ENCODE measurements around the gene CEP170B. TPM values are rescaled to one million over a fixed set of nuclear protein-coding genes. Genes with fewer than 3 reads are reported as not detected.

CEP170B gene
- total and polyA plus RNA-seq, 4 donors: 1.5 to 10.9 (median 6.7) TPM

DNA sequence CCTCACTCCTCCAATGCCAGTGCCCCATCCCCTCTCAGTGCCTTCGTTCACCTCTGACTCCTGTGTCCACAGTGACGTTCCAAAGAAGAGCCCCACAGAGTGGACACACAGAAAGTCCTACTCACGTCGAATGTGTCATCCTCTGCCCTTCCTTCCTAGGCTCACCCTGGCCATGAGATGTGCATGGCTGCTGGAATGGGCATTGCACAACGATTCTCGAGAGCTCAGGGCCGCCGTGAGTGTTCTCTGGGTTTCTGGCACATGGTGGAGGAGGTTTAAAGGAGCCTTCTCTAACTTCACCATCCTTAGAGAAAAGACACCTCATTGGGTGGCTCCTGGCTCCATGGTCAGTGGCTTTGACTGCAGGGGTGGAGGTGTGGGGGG is 12.8 kb upstream of the CEP170B start:
- 52% methylated on average over 8 of the region's 8 CpGs for WGBS
- Histone ChIP-seq H3K9ac (ENCODE audit: low read depth in 1 of 2, low read length in 2 of 2) (no peak overlapping the region), H3K27me3 (ENCODE audit: control insufficient read depth in 4 of 4, insufficient read depth in 4 of 4, low read length in 3 of 4) (no peaks in the 10 kb centered on the region), H3K4me1 (ENCODE audit: control insufficient read depth in 4 of 4, insufficient read depth in 4 of 4, low read length in 3 of 4) (no peaks in the 10 kb centered on the region), H3K27ac (ENCODE audit: low read depth in 1 of 2, low read length in 2 of 2) (no peak overlapping the region), H3K4me3 (ENCODE audit: low read depth in 1 of 3, low read length in 3 of 3) (no peak overlapping the region), H3K9me3 (ENCODE audit: control insufficient read depth in 4 of 4, low read length in 3 of 4) (no peaks in the 10 kb centered on the region), H3K36me3 (ENCODE audit: control insufficient read depth in 4 of 4, insufficient read depth in 3 of 4, low read depth in 1 of 4, low read length in 3 of 4) (no peaks in the 10 kb centered on the region)
- TF ChIP-seq NR2F2 (IDR thresholded peaks at IDR 0.05) (no peak), JUND (IDR thresholded peaks at IDR 0.05) (no peak), HNF4A (conservative IDR thresholded peaks at IDR 0.05) (no peak)
- DNase-seq (ENCODE audit: low spot score): no peak

DNA sequence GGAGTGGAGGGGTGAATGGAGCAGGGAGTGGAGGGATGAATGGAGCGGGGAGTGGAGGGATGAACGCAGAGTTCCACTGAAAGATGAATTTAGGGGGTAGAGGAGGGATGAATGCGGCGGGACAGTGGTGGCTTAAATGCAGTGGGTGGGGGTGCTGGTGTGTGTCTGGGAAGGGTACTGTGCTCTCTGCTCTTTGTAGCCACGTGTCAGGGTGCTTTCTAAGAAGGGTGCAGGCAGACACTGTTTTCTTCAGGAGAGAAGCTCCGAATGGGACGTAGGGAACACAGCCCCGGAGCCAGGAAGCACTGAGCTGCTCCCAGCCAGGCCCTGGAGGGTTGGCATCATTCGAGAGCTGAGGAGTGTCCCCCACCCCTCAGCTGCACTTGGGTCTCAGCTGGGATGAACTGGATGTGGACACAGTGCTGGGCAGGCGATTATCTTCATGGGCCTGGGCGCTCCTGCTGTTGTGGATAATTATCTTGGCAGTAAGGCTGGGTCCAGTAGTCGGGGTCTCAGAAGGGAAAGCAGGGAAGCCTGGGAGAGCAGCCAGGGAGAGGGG is 9.5 kb upstream of the CEP170B start:
- Histone ChIP-seq H3K4me1 (ENCODE audit: control insufficient read depth in 4 of 4, insufficient read depth in 4 of 4, low read length in 3 of 4) (no peaks in the 10 kb centered on the region), H3K9me3 (ENCODE audit: control insufficient read depth in 4 of 4, low read length in 3 of 4) (no peaks in the 10 kb centered on the region), H3K4me3 (ENCODE audit: low read depth in 1 of 3, low read length in 3 of 3) (no peak overlapping the region), H3K27ac (ENCODE audit: low read depth in 1 of 2, low read length in 2 of 2) (no peak overlapping the region), H3K9ac (ENCODE audit: low read depth in 1 of 2, low read length in 2 of 2) (no peak overlapping the region), H3K27me3 (ENCODE audit: control insufficient read depth in 4 of 4, insufficient read depth in 4 of 4, low read length in 3 of 4) (no peaks in the 10 kb centered on the region), H3K36me3 (ENCODE audit: control insufficient read depth in 4 of 4, insufficient read depth in 3 of 4, low read depth in 1 of 4, low read length in 3 of 4) (no peaks in the 10 kb centered on the region)
- WGBS: 63% methylated on average over 12 of the region's 12 CpGs
- TF ChIP-seq NR2F2 (IDR thresholded peaks at IDR 0.05): no peak
- no peak for TF ChIP-seq YY1 (IDR thresholded peaks at IDR 0.05)
- no peak for TF ChIP-seq JUND (IDR thresholded peaks at IDR 0.05)
- TF ChIP-seq RXRA (IDR thresholded peaks at IDR 0.05): no peak
- no peak for DNase-seq (ENCODE audit: low spot score)

DNA sequence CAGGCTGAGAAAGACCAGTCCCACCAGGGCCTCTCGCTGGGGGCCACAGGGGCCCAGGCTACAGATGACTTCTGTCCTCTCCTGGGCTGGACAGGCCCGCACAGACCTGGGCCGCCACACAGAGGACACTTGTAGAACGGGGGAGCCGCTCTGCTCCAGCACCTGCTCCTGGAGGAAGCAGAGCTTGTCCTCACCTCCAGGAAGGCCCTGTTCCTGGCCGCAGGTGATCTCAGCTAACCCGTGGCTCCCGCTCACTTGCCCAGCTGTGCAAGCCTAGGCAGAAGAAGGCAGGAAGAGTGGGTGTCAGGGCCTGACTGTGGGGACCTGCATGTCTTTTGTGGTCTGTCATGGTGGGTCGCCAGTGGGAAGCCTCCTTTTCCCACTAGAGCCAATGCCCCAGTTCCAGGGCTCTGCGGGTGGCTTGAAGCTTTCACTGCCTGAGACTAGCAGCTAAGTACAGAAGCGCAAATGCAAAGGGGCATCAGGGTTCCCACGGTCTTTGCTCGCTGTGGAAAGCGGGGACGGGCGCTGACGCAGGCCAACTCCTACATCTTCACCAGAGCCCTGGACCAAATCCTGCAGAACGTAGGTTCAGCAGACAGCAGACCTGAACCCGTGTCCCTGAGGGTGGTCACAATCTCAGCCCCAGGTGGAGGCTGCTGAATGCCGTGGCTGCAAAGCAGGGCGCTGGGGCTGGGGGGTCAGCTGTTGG is 8.8 kb upstream of the CEP170B start:
- H3K4me3 ChIP-seq (ENCODE audit: low read depth in 1 of 3, low read length in 3 of 3): no peak overlapping the region

More for the DNA sequence above, 8.8 kb upstream of the CEP170B start:
- Histone ChIP-seq H3K27ac (ENCODE audit: low read depth in 1 of 2, low read length in 2 of 2) (no peak overlapping the region), H3K36me3 (ENCODE audit: control insufficient read depth in 4 of 4, insufficient read depth in 3 of 4, low read depth in 1 of 4, low read length in 3 of 4) (no peaks in the 10 kb centered on the region), H3K9ac (ENCODE audit: low read depth in 1 of 2, low read length in 2 of 2) (no peak overlapping the region), H3K9me3 (ENCODE audit: control insufficient read depth in 4 of 4, low read length in 3 of 4) (no peaks in the 10 kb centered on the region), H3K27me3 (ENCODE audit: control insufficient read depth in 4 of 4, insufficient read depth in 4 of 4, low read length in 3 of 4) (no peaks in the 10 kb centered on the region), H3K4me1 (ENCODE audit: control insufficient read depth in 4 of 4, insufficient read depth in 4 of 4, low read length in 3 of 4) (no peaks in the 10 kb centered on the region)
- no peak for DNase-seq (ENCODE audit: low spot score)
- TF ChIP-seq HNF4G (IDR thresholded peaks at IDR 0.05): no peak
- TF ChIP-seq, protein P1, sequence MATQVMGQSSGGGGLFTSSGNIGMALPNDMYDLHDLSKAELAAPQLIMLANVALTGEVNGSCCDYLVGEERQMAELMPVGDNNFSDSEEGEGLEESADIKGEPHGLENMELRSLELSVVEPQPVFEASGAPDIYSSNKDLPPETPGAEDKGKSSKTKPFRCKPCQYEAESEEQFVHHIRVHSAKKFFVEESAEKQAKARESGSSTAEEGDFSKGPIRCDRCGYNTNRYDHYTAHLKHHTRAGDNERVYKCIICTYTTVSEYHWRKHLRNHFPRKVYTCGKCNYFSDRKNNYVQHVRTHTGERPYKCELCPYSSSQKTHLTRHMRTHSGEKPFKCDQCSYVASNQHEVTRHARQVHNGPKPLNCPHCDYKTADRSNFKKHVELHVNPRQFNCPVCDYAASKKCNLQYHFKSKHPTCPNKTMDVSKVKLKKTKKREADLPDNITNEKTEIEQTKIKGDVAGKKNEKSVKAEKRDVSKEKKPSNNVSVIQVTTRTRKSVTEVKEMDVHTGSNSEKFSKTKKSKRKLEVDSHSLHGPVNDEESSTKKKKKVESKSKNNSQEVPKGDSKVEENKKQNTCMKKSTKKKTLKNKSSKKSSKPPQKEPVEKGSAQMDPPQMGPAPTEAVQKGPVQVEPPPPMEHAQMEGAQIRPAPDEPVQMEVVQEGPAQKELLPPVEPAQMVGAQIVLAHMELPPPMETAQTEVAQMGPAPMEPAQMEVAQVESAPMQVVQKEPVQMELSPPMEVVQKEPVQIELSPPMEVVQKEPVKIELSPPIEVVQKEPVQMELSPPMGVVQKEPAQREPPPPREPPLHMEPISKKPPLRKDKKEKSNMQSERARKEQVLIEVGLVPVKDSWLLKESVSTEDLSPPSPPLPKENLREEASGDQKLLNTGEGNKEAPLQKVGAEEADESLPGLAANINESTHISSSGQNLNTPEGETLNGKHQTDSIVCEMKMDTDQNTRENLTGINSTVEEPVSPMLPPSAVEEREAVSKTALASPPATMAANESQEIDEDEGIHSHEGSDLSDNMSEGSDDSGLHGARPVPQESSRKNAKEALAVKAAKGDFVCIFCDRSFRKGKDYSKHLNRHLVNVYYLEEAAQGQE (IDR thresholded peaks at IDR 0.05): no peak
- no peak for TF ChIP-seq RAD21 (IDR thresholded peaks at IDR 0.05)
- TF ChIP-seq, protein P2, sequence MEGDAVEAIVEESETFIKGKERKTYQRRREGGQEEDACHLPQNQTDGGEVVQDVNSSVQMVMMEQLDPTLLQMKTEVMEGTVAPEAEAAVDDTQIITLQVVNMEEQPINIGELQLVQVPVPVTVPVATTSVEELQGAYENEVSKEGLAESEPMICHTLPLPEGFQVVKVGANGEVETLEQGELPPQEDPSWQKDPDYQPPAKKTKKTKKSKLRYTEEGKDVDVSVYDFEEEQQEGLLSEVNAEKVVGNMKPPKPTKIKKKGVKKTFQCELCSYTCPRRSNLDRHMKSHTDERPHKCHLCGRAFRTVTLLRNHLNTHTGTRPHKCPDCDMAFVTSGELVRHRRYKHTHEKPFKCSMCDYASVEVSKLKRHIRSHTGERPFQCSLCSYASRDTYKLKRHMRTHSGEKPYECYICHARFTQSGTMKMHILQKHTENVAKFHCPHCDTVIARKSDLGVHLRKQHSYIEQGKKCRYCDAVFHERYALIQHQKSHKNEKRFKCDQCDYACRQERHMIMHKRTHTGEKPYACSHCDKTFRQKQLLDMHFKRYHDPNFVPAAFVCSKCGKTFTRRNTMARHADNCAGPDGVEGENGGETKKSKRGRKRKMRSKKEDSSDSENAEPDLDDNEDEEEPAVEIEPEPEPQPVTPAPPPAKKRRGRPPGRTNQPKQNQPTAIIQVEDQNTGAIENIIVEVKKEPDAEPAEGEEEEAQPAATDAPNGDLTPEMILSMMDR (IDR thresholded peaks at IDR 0.05; ENCODE audit: low read depth, low read length, missing input control): no peak
- TF ChIP-seq EGR1 (IDR thresholded peaks at IDR 0.05; ENCODE audit: low read depth in 2 of 2): no peak
- no peak for TF ChIP-seq NR2F2 (IDR thresholded peaks at IDR 0.05)
- TF ChIP-seq TAF1 (conservative IDR thresholded peaks at IDR 0.05): no peak
- no peak for TF ChIP-seq GABPA (IDR thresholded peaks at IDR 0.05 in 1 of 2, conservative IDR thresholded peaks at IDR 0.05 in 1 of 2)
- TF ChIP-seq, protein P3, sequence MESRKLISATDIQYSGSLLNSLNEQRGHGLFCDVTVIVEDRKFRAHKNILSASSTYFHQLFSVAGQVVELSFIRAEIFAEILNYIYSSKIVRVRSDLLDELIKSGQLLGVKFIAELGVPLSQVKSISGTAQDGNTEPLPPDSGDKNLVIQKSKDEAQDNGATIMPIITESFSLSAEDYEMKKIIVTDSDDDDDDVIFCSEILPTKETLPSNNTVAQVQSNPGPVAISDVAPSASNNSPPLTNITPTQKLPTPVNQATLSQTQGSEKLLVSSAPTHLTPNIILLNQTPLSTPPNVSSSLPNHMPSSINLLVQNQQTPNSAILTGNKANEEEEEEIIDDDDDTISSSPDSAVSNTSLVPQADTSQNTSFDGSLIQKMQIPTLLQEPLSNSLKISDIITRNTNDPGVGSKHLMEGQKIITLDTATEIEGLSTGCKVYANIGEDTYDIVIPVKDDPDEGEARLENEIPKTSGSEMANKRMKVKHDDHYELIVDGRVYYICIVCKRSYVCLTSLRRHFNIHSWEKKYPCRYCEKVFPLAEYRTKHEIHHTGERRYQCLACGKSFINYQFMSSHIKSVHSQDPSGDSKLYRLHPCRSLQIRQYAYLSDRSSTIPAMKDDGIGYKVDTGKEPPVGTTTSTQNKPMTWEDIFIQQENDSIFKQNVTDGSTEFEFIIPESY (IDR thresholded peaks at IDR 0.05): no peak
- no peak for TF ChIP-seq SP1 (IDR thresholded peaks at IDR 0.05)
- no peak for TF ChIP-seq HNF4A (conservative IDR thresholded peaks at IDR 0.05)
- no peak for TF ChIP-seq FOXA1 (IDR thresholded peaks at IDR 0.05)
- TF ChIP-seq, protein P4, sequence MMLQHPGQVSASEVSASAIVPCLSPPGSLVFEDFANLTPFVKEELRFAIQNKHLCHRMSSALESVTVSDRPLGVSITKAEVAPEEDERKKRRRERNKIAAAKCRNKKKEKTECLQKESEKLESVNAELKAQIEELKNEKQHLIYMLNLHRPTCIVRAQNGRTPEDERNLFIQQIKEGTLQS (IDR thresholded peaks at IDR 0.05): no peak
- WGBS: 74% methylated on average over 21 of the region's 21 CpGs
